DND-41 (cell line): ENCODE measurements around the gene UFD1.

Experiments
- ATAC-seq: fragments of 200-7000 bp; cut with Tn5 transposase; 3 replicates; pipeline ENCODE4 v1.9.1; 2021; ENCODE audit warnings: low read depth; ENCODE audit not compliant: insufficient read depth
- DNase-seq: peaks from one replicate; pipeline ENCODE4 v3.0.0-alpha.2; 2020
- H2AFZ ChIP-seq: 2 replicates; pipeline ENCODE4 v1.6.0; 2012; ENCODE audit warnings: low read depth, low read length
- H3K27ac ChIP-seq: 2 replicates; pipeline ENCODE4 v1.5.1; 2012; ENCODE audit warnings: low read length, inconsistent platforms
- H3K27me3 ChIP-seq: fragments of 200-600 bp; sonication (generic); 2 replicates; pipeline ENCODE4 v1.6.0; 2012; ENCODE audit warnings: low read length, mild to moderate bottlenecking, inconsistent platforms; ENCODE audit not compliant: insufficient read depth, poor library complexity
- H3K36me3 ChIP-seq: 2 replicates; pipeline ENCODE4 v1.5.1; 2012; ENCODE audit warnings: low read length, inconsistent platforms; ENCODE audit not compliant: insufficient read depth
- H3K4me1 ChIP-seq: 2 replicates; pipeline ENCODE4 v1.5.1; 2012; ENCODE audit warnings: mild to moderate bottlenecking, low read length; ENCODE audit not compliant: insufficient read depth
- H3K4me2 ChIP-seq: 2 replicates; pipeline ENCODE4 v1.6.0; 2012; ENCODE audit warnings: mild to moderate bottlenecking, moderate library complexity, low read length, inconsistent platforms; ENCODE audit not compliant: insufficient read depth
- H3K4me3 ChIP-seq, 2 experiments: fragments of 200-600 bp in 1 of 2; shearing (Covaris generic) in 1 of 2; 2 replicates each; pipeline ENCODE4 v1.5.1; 2012 to 2016; ENCODE audit warnings: inconsistent platforms in 2 of 2, low read length in 2 of 2, mild to moderate bottlenecking in 2 of 2, low read depth in 1 of 2, moderate library complexity in 1 of 2
- H3K79me2 ChIP-seq: 2 replicates; pipeline ENCODE4 v1.6.0; 2012; ENCODE audit warnings: low read length, inconsistent platforms; ENCODE audit not compliant: insufficient read depth
- H3K9ac ChIP-seq: 2 replicates; pipeline ENCODE4 v1.6.0; 2012; ENCODE audit warnings: low read depth, mild to moderate bottlenecking, inconsistent platforms, low read length, moderate library complexity
- H3K9me3 ChIP-seq: 2 replicates; pipeline ENCODE4 v1.5.1; 2012; ENCODE audit warnings: low read length, moderate library complexity, mild to moderate bottlenecking, inconsistent platforms; ENCODE audit not compliant: insufficient read depth, severe bottlenecking
- H4K20me1 ChIP-seq: 2 replicates; pipeline ENCODE4 v1.6.0; 2012; ENCODE audit warnings: low read length; ENCODE audit not compliant: insufficient read depth
- CTCF ChIP-seq: IDR thresholded peaks from 2 replicates; pipeline ENCODE4 v1.5.1; 2012; ENCODE audit warnings: borderline replicate concordance, low read length, moderate library complexity, mild to moderate bottlenecking; ENCODE audit not compliant: poor library complexity, severe bottlenecking; ENCODE audit errors: extremely low read depth
- EZH2 ChIP-seq: IDR thresholded peaks from 3 replicates; pipeline ENCODE4 v1.6.1; 2012; ENCODE audit warnings: borderline replicate concordance, low read depth, mild to moderate bottlenecking, moderate library complexity, low read length, inconsistent platforms; ENCODE audit not compliant: severe bottlenecking

Gene UFD1

GRCh38 chr22:19524170-19525115 is 45.5 kb upstream of the UFD1 start, which contains the start of gene CLDN5:
Gene CLDN5, minus strand, starts transcription at chr22:19524410. Its CDS starts 155 bp downstream, at chr22:19524255.
- ATAC-seq (peak; percentile 8; the same call in 1 of the 3 replicates), DNase-seq (no peak)
- H4K20me1 ChIP-seq: peaks cover 13% of the 10 kb centered on the region
- H3K4me1 ChIP-seq: no peaks in the 10 kb centered on the region
- no peaks in the 10 kb centered on the region for H3K79me2 ChIP-seq
- no peak for TF ChIP-seq CTCF
- TF ChIP-seq EZH2: no peak
- no peak within 1 kb of the TSS for H2AFZ ChIP-seq
- peaks cover 39% of the 10 kb centered on the region for H3K36me3 ChIP-seq
- H3K9me3 ChIP-seq: no peaks in the 10 kb centered on the region
- no peak within 1 kb of the TSS for H3K27ac ChIP-seq
- H3K27me3 ChIP-seq: no peaks in the 10 kb centered on the region
- H3K4me2 ChIP-seq: no peak within 1 kb of the TSS
- H3K9ac ChIP-seq: no peak within 1 kb of the TSS
- no peak within 1 kb of the TSS for H3K4me3 ChIP-seq

GRCh38 chr22:19523240-19524169 is 44.5 kb upstream of the UFD1 start:
- peaks cover 13% of the 10 kb centered on the region for H4K20me1 ChIP-seq
- H3K9me3 ChIP-seq: no peaks in the 10 kb centered on the region
- no peaks in the 10 kb centered on the region for H3K27me3 ChIP-seq
- TF ChIP-seq EZH2: no peak
- TF ChIP-seq CTCF: no peak
- DNase-seq (no peak), ATAC-seq (no peak)
- no peaks in the 10 kb centered on the region for H3K4me1 ChIP-seq
- no peak overlapping the region for H3K9ac ChIP-seq
- H3K4me2 ChIP-seq: no peak overlapping the region
- no peak overlapping the region for H3K4me3 ChIP-seq
- H3K79me2 ChIP-seq: no peaks in the 10 kb centered on the region
- peaks cover 49% of the 10 kb centered on the region for H3K36me3 ChIP-seq
- H3K27ac ChIP-seq: no peak overlapping the region
- no peak overlapping the region for H2AFZ ChIP-seq

GRCh38 chr22:19522881-19523239 is 43.9 kb upstream of the UFD1 start:
- H3K4me3 ChIP-seq: no peak overlapping the region
- no peaks in the 10 kb centered on the region for H3K4me1 ChIP-seq
- no peak overlapping the region for H2AFZ ChIP-seq
- ATAC-seq (no peak), DNase-seq (no peak)
- no peak overlapping the region for H3K9ac ChIP-seq
- TF ChIP-seq EZH2: no peak
- no peak for TF ChIP-seq CTCF
- H3K79me2 ChIP-seq: no peaks in the 10 kb centered on the region
- no peaks in the 10 kb centered on the region for H3K27me3 ChIP-seq
- no peaks in the 10 kb centered on the region for H3K9me3 ChIP-seq
- H3K4me2 ChIP-seq: no peak overlapping the region
- H4K20me1 ChIP-seq: peaks cover 13% of the 10 kb centered on the region
- no peak overlapping the region for H3K27ac ChIP-seq
- H3K36me3 ChIP-seq: peaks cover 55% of the 10 kb centered on the region
